Common myeloid progenitor, CD34-positive (primary cell): ENCODE measurements around the gene LHX6.

ENCODE experiments used
- CTCF ChIA-PET: fragments of 350-600 bp; sonication (Branson Sonifier 250); formaldehyde crosslinking; loops from one replicate; lab custom pipeline; 2021; ENCODE audit warnings: antibody characterized with exemption; lab: Charles Lee
- POLR2A ChIA-PET: fragments of 350-600 bp; sonication (Branson Sonifier 250); formaldehyde crosslinking; loops from one replicate; lab custom pipeline; 2021; ENCODE audit warnings: antibody characterized with exemption; lab: Charles Lee
- DNase-seq, 3 donors: peaks; one replicate each; pipeline versions ENCODE4 v3.0.0 to v3.0.0-alpha.2; 2013
- H3K27ac ChIP-seq, 2 experiments: 1 replicate in 1 of 2; 2 replicates in 1 of 2; pipeline ENCODE4 v1.7.0; 2013; ENCODE audit warnings: inconsistent platforms in 2 of 2, low read length in 2 of 2, mild to moderate bottlenecking in 2 of 2, low read depth in 1 of 2, moderate library complexity in 1 of 2; ENCODE audit not compliant: severe bottlenecking in 2 of 2, insufficient read depth in 1 of 2, poor library complexity in 1 of 2
- H3K27me3 ChIP-seq, 5 experiments: replicated peaks in 2 of 5; 1 replicate in 3 of 5; 2 replicates in 2 of 5; pipeline versions ENCODE4 v1.6.1 to v1.7.0; 2013; ENCODE audit warnings: low read length in 4 of 5, mild to moderate bottlenecking in 2 of 5, moderate library complexity in 2 of 5, inconsistent platforms in 1 of 5; ENCODE audit not compliant: insufficient read depth in 5 of 5, control insufficient read depth in 4 of 5
- H3K36me3 ChIP-seq, 4 experiments: 1 replicate in 2 of 4; 2 replicates in 2 of 4; pipeline versions ENCODE4 v1.6.1 to v1.7.0; 2013; ENCODE audit warnings: low read length in 3 of 4, control low read depth in 1 of 4, mild to moderate bottlenecking in 1 of 4; ENCODE audit not compliant: control insufficient read depth in 4 of 4, insufficient read depth in 4 of 4
- H3K4me1 ChIP-seq, 4 experiments: 1 replicate in 3 of 4; 2 replicates in 1 of 4; pipeline versions ENCODE4 v1.6.1 to v1.7.1; 2013; ENCODE audit warnings: low read length in 3 of 4, mild to moderate bottlenecking in 3 of 4, control low read depth in 1 of 4, inconsistent platforms in 1 of 4, moderate library complexity in 1 of 4; ENCODE audit not compliant: control insufficient read depth in 4 of 4, insufficient read depth in 4 of 4; ENCODE audit errors: control extremely low read depth in 1 of 4
- H3K4me3 ChIP-seq, 7 experiments: 1 replicate in 4 of 7; 2 replicates in 3 of 7; pipeline versions ENCODE4 v1.5.1 to v1.7.0; 2013; ENCODE audit warnings: mild to moderate bottlenecking in 7 of 7, low read length in 6 of 7, moderate library complexity in 6 of 7, inconsistent platforms in 2 of 7, low read depth in 2 of 7, control low read depth in 1 of 7; ENCODE audit not compliant: insufficient read depth in 4 of 7, control insufficient read depth in 1 of 7; ENCODE audit errors: extremely low read depth in 1 of 7
- H3K9me3 ChIP-seq, 5 experiments: 1 replicate in 4 of 5; 2 replicates in 1 of 5; pipeline versions ENCODE4 v1.6.1 to v1.7.1; 2013; ENCODE audit warnings: low read length in 4 of 5, mild to moderate bottlenecking in 2 of 5, inconsistent platforms in 1 of 5, low read depth in 1 of 5, moderate library complexity in 1 of 5; ENCODE audit not compliant: control insufficient read depth in 4 of 5, insufficient read depth in 2 of 5; ENCODE audit errors: control extremely low read depth in 1 of 5
- WGBS: methylation state at CpG from one replicate; pipeline ENCODE4 v1.1.5; 2013; ENCODE audit not compliant: insufficient coverage; 5-methylcytosine and 5-hydroxymethylcytosine counted together

The LHX6 gene

DNA sequence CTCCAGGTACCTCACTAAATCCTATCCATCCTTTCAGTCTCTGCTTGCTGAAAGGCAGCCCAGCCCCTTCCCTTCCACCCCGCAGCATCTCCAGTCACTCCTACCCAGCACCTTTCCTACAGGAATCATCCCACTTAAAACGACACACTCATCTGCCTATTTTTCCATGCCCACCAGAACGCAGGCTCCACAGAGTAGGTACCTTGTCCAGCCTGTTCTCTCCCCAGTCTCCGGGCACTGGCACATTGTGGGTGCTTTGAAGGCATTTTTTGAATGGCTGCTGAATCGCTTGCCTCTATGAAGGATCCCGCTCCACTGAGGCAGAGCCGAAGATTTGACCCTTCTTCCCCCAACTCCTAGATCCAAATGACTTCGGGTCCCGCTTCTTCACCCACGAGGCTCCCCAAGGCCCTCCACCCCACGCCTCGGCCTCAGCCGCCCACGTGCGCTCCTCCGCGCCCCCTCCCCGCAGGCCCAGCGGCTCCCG, 15.6 kb downstream of the LHX6 start:
- ChIA-PET POLR2A (interaction anchor here (0.9 kb wide), 1 partner anchor 191 kb away, joined by 3 read pairs; no protein-coding TSS in a partner anchor), CTCF (interaction anchor here (1.3 kb wide), 1 partner anchor 33 kb away, joined by 3 read pairs; no protein-coding TSS in a partner anchor)
- peaks cover 0 to 27% (median 10%) of the 10 kb centered on the region in 5 experiments for H3K27me3 ChIP-seq
- H3K4me3 ChIP-seq: peak overlapping the region in 4 of 7 experiments; percentile 52 to 68 (median 58)
- peaks cover 4 to 37% (median 31%) of the 10 kb centered on the region in 4 experiments for H3K4me1 ChIP-seq
- 45% methylated on average over 15 of the region's 20 CpGs for WGBS
- DNase-seq: no peak
- no peak overlapping the region for H3K27ac ChIP-seq
- H3K36me3 ChIP-seq: no peaks in the 10 kb centered on the region
- H3K9me3 ChIP-seq: no peaks in the 10 kb centered on the region

- H3K36me3 ChIP-seq: no peaks in the 10 kb centered on the region
- H3K27ac ChIP-seq: no peak overlapping the region
- POLR2A ChIA-PET: no interaction called here
- CTCF ChIA-PET: interaction anchor here (0.9 to 2.0 kb wide), 4 partner anchors 21 to 137 kb away, joined by 3 to 7 read pairs (median 3); no protein-coding TSS in a partner anchor
- 90% methylated on average over 6 of the region's 7 CpGs for WGBS
- no peaks in the 10 kb centered on the region for H3K9me3 ChIP-seq
- peaks cover 0 to 27% (median 10%) of the 10 kb centered on the region in 5 experiments for H3K27me3 ChIP-seq
- no peak for DNase-seq
- peaks cover 2 to 31% (median 25%) of the 10 kb centered on the region in 4 experiments for H3K4me1 ChIP-seq
- no peak overlapping the region for H3K4me3 ChIP-seq
Observed at GRCh38 chr9:122212473-122213004, 16.2 kb downstream of the LHX6 start.

DNA sequence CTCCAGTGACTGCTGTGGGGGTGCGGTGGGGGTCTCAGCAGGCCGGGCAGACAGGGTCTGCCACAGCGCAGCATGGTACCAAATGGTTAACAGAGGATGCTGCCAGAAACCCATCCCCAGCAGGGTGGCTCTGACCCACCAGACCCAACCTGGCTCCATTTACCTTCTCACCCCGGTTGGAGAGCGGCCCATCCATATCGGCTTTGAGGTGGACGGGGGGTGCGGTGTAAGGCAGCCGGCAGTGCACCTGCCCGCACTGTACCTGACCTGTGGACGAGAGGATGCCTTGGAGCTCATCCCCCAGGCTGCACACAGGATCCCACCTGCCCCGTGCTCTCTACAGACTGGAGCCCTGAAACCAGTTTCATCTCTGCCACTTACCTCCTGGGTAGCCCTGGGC, 19.3 kb downstream of the LHX6 start:
- no peak for DNase-seq
- Histone ChIP-seq H3K4me1 (peaks cover 0 to 14% (median 11%) of the 10 kb centered on the region in 4 experiments), H3K36me3 (no peaks in the 10 kb centered on the region), H3K27ac (no peak overlapping the region), H3K4me3 (no peak overlapping the region), H3K9me3 (no peaks in the 10 kb centered on the region), H3K27me3 (peaks cover 0 to 27% (median 10%) of the 10 kb centered on the region in 5 experiments)
- ChIA-PET CTCF (interaction anchor here (0.9 kb wide), 1 partner anchor 9 kb away, joined by 3 read pairs; no protein-coding TSS in a partner anchor), POLR2A (no interaction called here)
- 96% methylated on average over 12 of the region's 12 CpGs for WGBS

DNA sequence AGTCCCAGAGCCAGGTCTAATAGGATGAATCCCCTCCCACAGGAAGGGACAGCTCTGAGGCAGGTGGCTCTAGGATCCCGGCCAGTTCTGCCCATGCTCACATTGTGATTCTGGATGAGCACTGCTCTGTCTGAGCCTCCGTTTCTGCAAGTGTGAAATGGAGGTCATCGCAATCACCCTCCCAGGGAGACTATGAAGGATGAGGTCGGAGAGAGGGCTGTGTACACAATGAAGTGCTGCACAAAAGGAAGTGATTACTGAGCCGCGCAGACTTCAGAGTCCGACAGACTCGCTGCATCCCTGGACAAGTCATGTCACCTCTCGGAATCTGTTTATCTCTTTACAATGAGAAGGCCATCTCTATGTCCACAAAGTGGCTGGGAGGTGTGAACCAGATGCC, 21.7 kb downstream of the LHX6 start:
- no peak overlapping the region for H3K4me3 ChIP-seq
- ChIA-PET CTCF (interaction anchor here (1.1 to 1.6 kb wide), 3 partner anchors 9 to 82 kb away, joined by 3 to 4 read pairs (median 4); no protein-coding TSS in a partner anchor), POLR2A (interaction anchor here (0.8 kb wide), 1 partner anchor 58 kb away, joined by 3 read pairs; the partner anchor contains the start of genes MRRF and RBM18)
- H3K4me1 ChIP-seq: no peaks in the 10 kb centered on the region
- WGBS: 96% methylated on average over 8 of the region's 9 CpGs
- no peak for DNase-seq
- H3K27ac ChIP-seq: no peak overlapping the region
- peaks cover 0 to 2% (median 0%) of the 10 kb centered on the region in 4 experiments for H3K36me3 ChIP-seq
- peaks cover 0 to 9% (median 3%) of the 10 kb centered on the region in 5 experiments for H3K27me3 ChIP-seq
- H3K9me3 ChIP-seq: no peaks in the 10 kb centered on the region

DNA sequence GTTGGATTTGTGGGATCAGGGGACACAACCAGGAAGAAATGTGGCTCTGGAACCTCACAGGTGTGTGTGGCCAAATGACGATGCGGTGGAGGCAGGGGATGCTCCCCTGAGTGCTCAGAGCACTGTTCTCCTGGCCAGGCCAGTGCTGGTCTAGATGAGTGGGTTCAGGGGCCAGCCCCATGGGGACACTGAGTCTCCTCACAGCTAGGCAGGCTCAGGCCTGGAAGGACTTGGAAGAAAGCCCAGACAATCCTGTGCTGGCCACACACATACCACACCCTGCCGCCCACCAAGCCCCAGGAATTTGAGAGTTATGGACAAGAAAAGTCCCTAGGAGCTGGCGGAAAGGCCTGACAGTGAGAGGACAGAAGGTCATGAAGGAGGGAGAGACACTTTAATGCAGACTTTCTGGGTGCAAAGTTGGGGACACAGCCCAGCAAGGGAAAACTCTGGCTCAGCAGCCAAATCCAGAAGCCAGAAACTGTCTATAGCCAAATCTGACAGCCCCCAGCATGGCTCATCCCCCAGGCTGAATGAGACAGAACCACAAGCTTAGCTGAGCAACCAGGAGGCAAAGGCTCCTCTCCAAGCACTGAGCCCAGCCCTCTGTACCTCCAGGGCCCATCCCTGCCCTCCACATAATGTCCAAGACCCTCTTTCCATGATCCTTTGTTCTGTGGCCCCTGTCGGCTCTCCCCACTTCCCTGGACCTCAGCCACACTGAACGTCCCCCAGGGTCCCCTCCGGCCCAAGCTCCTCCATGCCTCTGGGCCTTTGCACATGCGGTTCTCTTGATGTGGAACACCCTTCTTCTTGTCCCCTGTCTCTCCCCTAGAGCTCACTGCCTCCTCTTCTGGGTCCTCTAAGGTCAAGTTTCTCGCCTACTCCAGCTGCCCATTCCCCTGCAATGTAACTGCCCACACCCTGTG, 22.4 kb downstream of the LHX6 start:
- H3K36me3 ChIP-seq: peaks cover 0 to 2% (median 0%) of the 10 kb centered on the region in 4 experiments
- CTCF ChIA-PET: interaction anchor here (1.1 to 1.6 kb wide), 3 partner anchors 10 to 81 kb away, joined by 3 to 4 read pairs (median 4); no protein-coding TSS in a partner anchor
- no peak for DNase-seq
- no peak overlapping the region for H3K4me3 ChIP-seq
- H3K4me1 ChIP-seq: peaks cover 0 to 1% (median under 1%) of the 10 kb centered on the region in 4 experiments
- H3K27ac ChIP-seq: no peak overlapping the region
- no peaks in the 10 kb centered on the region for H3K9me3 ChIP-seq
- over 99% methylated on average over 8 of the region's 9 CpGs for WGBS
- POLR2A ChIA-PET: interaction anchor here (0.8 kb wide), 1 partner anchor 58 kb away, joined by 3 read pairs; the partner anchor contains the start of genes MRRF and RBM18
- H3K27me3 ChIP-seq: peaks cover 0 to 2% (median 0%) of the 10 kb centered on the region in 5 experiments

DNA sequence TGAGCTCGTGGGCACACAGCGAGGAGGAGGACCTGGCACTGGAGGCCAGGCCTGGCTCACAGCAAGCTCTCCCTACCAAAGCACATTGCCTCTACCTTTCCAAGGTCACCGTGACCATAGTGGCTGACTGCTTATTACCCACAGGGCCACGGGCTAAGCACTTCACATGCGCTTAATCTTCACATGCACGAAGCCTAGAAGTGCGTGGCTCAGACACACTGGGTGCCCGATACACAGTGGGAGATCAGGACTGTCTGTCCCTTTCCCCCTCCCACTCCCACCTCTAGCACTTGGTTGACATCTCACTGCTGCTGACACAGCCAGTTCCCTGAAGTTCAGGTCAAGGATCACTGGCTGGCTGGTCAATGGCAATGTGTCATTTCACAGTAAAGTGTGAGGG, 23.6 kb downstream of the LHX6 start:
- POLR2A ChIA-PET: no interaction called here
- peaks cover 0 to 6% (median 1%) of the 10 kb centered on the region in 4 experiments for H3K4me1 ChIP-seq
- DNase-seq: no peak
- CTCF ChIA-PET: no interaction called here
- WGBS: over 99% methylated on average over 8 of the region's 8 CpGs
- no peak overlapping the region for H3K27ac ChIP-seq
- H3K9me3 ChIP-seq: no peaks in the 10 kb centered on the region
- peaks cover 0 to 2% (median 0%) of the 10 kb centered on the region in 4 experiments for H3K36me3 ChIP-seq
- peaks cover 0 to 2% (median 0%) of the 10 kb centered on the region in 5 experiments for H3K27me3 ChIP-seq
- H3K4me3 ChIP-seq: no peak overlapping the region
